Measurements from ENCODE around the gene ZMYND19. TPM values are rescaled to one million over a fixed set of nuclear protein-coding genes. Genes with fewer than 3 reads are reported as not detected.

The ZMYND19 gene
- total and polyA plus RNA-seq, 2 donors (not counting 3 experiments of a cell fraction or from before 2014, with no cell fraction given): 22.8 to 32.6 TPM

- FAIRE-seq (no peak), DNase-seq (ENCODE audit: low read depth, low spot score) (no peak)
- Histone ChIP-seq H3K79me2 (ENCODE audit: control insufficient read depth, insufficient read depth, low read length) (no peaks in the 10 kb centered on the region), H3K27me3 (ENCODE audit: control insufficient read depth in 2 of 2, insufficient read depth in 2 of 2, low read length in 2 of 2) (no peaks in the 10 kb centered on the region), H2AFZ (ENCODE audit: low read depth, low read length) (no peak overlapping the region), H3K4me3 (replicated peaks in 1 of 3; ENCODE audit: insufficient read depth in 1 of 3, low read depth in 1 of 3, low read length in 3 of 3) (no peak overlapping the region), H3K9ac (replicated peaks; ENCODE audit: extremely low read depth, insufficient read depth, low read length) (no peak overlapping the region), H3K9me1 (replicated peaks; ENCODE audit: control insufficient read depth, extremely low read depth, insufficient read depth, low read length) (no peaks in the 10 kb centered on the region), H3K9me3 (replicated peaks; ENCODE audit: control insufficient read depth, insufficient read depth, low read length) (no peaks in the 10 kb centered on the region), H3K36me3 (ENCODE audit: control insufficient read depth in 2 of 2, extremely low read depth in 1 of 2, insufficient read depth in 2 of 2, low read length in 2 of 2) (no peaks in the 10 kb centered on the region), H3K27ac (ENCODE audit: insufficient read depth, low read depth, low read length) (no peak overlapping the region), H4K20me1 (replicated peaks; ENCODE audit: control insufficient read depth, extremely low read depth, insufficient read depth, low read length) (no peaks in the 10 kb centered on the region), H3K4me1 (ENCODE audit: control insufficient read depth, extremely low read depth, insufficient read depth, low read length) (peaks cover 5% of the 10 kb centered on the region), H3K4me2 (ENCODE audit: insufficient read depth, low read length) (no peak overlapping the region)
- dilution Hi-C loops (cut with MboI; ENCODE audit: extremely low pct_ligation_motif_present, low sequenced_read_pairs) (no loop called here), intact Hi-C loops (cut with micrococcal nuclease) (no loop called here)
- ChIA-PET CTCF (interaction anchor here (1.0 to 1.3 kb wide), 2 partner anchors 15 to 22 kb away, joined by 4 to 5 read pairs; partner anchors contain the start of gene EHMT1), POLR2A (no interaction called here)
- BruUV-seq (replicated peaks): no TSS peak
- TF ChIP-seq MAX (IDR thresholded peaks at IDR 0.05; ENCODE audit: insufficient read depth, insufficient read length) (no peak), FOS (IDR thresholded peaks at IDR 0.05; ENCODE audit: borderline replicate concordance, insufficient read depth, low read length) (no peak)
Observed at GRCh38 chr9:137603879-137604278, 13.6 kb upstream of the ZMYND19 start.

- no TSS peak for BruUV-seq (replicated peaks)
- no peaks in the 10 kb centered on the region for H4K20me1 ChIP-seq (replicated peaks; ENCODE audit: control insufficient read depth, extremely low read depth, insufficient read depth, low read length)
- no peak overlapping the region for H2AFZ ChIP-seq (ENCODE audit: low read depth, low read length)
- H3K4me3 ChIP-seq (replicated peaks in 1 of 3; ENCODE audit: insufficient read depth in 1 of 3, low read depth in 1 of 3, low read length in 3 of 3): no peak overlapping the region
- dilution Hi-C loops (cut with MboI; ENCODE audit: extremely low pct_ligation_motif_present, low sequenced_read_pairs): no loop called here
- TF ChIP-seq MAX (IDR thresholded peaks at IDR 0.05; ENCODE audit: insufficient read depth, insufficient read length) (no peak), CTCF (IDR thresholded peaks at IDR 0.05; ENCODE audit: extremely low read depth in 1 of 2, insufficient read depth in 1 of 2, low read depth in 1 of 2, low read length in 2 of 2) (no peak), EZH2 (IDR thresholded peaks at IDR 0.05; ENCODE audit: borderline replicate concordance, low read depth, low read length, severe bottlenecking) (no peak), POLR2AphosphoS5 (IDR thresholded peaks at IDR 0.05; ENCODE audit: insufficient read depth, low read depth, low read length) (no peak), MYC (IDR thresholded peaks at IDR 0.05; ENCODE audit: low read depth, low read length) (no peak), POLR2A (IDR thresholded peaks at IDR 0.05; ENCODE audit: low read depth, low read length) (no peak), FOS (IDR thresholded peaks at IDR 0.05; ENCODE audit: borderline replicate concordance, insufficient read depth, low read length) (no peak), GATA2 (IDR thresholded peaks at IDR 0.05; ENCODE audit: insufficient read depth, insufficient read length, low read depth, low read length) (no peak), JUN (IDR thresholded peaks at IDR 0.05; ENCODE audit: borderline replicate concordance, insufficient read depth, insufficient read length, low read depth) (no peak)
- no peak overlapping the region for H3K4me2 ChIP-seq (ENCODE audit: insufficient read depth, low read length)
- intact Hi-C loops (cut with micrococcal nuclease): no loop called here
- H3K4me1 ChIP-seq (ENCODE audit: control insufficient read depth, extremely low read depth, insufficient read depth, low read length): peaks cover 5% of the 10 kb centered on the region
- no peaks in the 10 kb centered on the region for H3K36me3 ChIP-seq (ENCODE audit: control insufficient read depth in 2 of 2, extremely low read depth in 1 of 2, insufficient read depth in 2 of 2, low read length in 2 of 2)
- FAIRE-seq (no peak), DNase-seq (ENCODE audit: low read depth, low spot score) (no peak)
- no peaks in the 10 kb centered on the region for H3K9me3 ChIP-seq (replicated peaks; ENCODE audit: control insufficient read depth, insufficient read depth, low read length)
- no peak overlapping the region for H3K27ac ChIP-seq (ENCODE audit: insufficient read depth, low read depth, low read length)
- ChIA-PET CTCF (interaction anchor here (0.9 to 1.3 kb wide), 2 partner anchors 11 to 21 kb away, joined by 3 to 5 read pairs; no protein-coding TSS in a partner anchor), POLR2A (interaction anchor here (1.2 kb wide), 1 partner anchor 24 kb away, joined by 3 read pairs; the partner anchor contains the start of gene DPH7)
- no peaks in the 10 kb centered on the region for H3K9me1 ChIP-seq (replicated peaks; ENCODE audit: control insufficient read depth, extremely low read depth, insufficient read depth, low read length)
- no peaks in the 10 kb centered on the region for H3K79me2 ChIP-seq (ENCODE audit: control insufficient read depth, insufficient read depth, low read length)
- no peak overlapping the region for H3K9ac ChIP-seq (replicated peaks; ENCODE audit: extremely low read depth, insufficient read depth, low read length)
- H3K27me3 ChIP-seq (ENCODE audit: control insufficient read depth in 2 of 2, insufficient read depth in 2 of 2, low read length in 2 of 2): no peaks in the 10 kb centered on the region
Observed at GRCh38 chr9:137602661-137603060, 12.3 kb upstream of the ZMYND19 start.
